ENCODE results near the gene BABAM2. TPM values are rescaled to one million over a fixed set of nuclear protein-coding genes. Genes with fewer than 3 reads are reported as not detected.
A peak's percentile ranks its signal among the peaks of the same experiment; 100 is the strongest.

The BABAM2 gene
- total and polyA plus RNA-seq, 2 of the 4 experiments (the other 2 are of a cell fraction): 20.9 to 23.1 TPM

GRCh38 chr2:28367667-28368356 is 477.3 kb downstream of the BABAM2 start:
- no peak overlapping the region for H4K5ac ChIP-seq (ENCODE audit: low read depth, low read length)
- DNase-seq (no peak), ATAC-seq (ENCODE audit: low read depth) (no peak)
- H4K8ac ChIP-seq (ENCODE audit: low read depth in 2 of 2, low read length in 2 of 2): no peak overlapping the region
- H2BK15ac ChIP-seq (ENCODE audit: low read depth, low read length): no peak overlapping the region
- dilution Hi-C loops (cut with HindIII; ENCODE audit: low sequenced_read_pairs, unreplicated experiment): no loop called here
- no peak overlapping the region for H3K23ac ChIP-seq (ENCODE audit: low read depth, low read length)
- no peak overlapping the region for H3K9ac ChIP-seq (ENCODE audit: low read depth, low read length)
- peaks cover 3% of the 10 kb centered on the region for H3K27me3 ChIP-seq (ENCODE audit: control insufficient read depth, insufficient read depth, low read length)
- H3K14ac ChIP-seq (replicated peaks; ENCODE audit: low read depth, low read length): no peak overlapping the region
- 67% methylated on average over 8 of the region's 19 CpGs; no CpG with 5 or more reads in 1 of the 2 experiments for WGBS, 2 experiments (ENCODE audit: extremely low coverage in 2 of 2, insufficient read length in 1 of 2)
- intact Hi-C loops (cut with micrococcal nuclease): no loop called here
- no peaks in the 10 kb centered on the region for H3K9me1 ChIP-seq (ENCODE audit: insufficient read depth, low read length)
- H3K4me3 ChIP-seq (ENCODE audit: insufficient read depth, low read depth, low read length): no peak overlapping the region
- H3K4me1 ChIP-seq (ENCODE audit: control insufficient read depth, insufficient read depth, low read length): peaks cover 2% of the 10 kb centered on the region; the same call in 1 of the 2 replicates
- no peak overlapping the region for H2BK120ac ChIP-seq (ENCODE audit: low read depth, low read length)
- H3K18ac ChIP-seq (ENCODE audit: low read depth, low read length): no peak overlapping the region
- no peak overlapping the region for H2AK9ac ChIP-seq (replicated peaks; ENCODE audit: low read depth, low read length, poor library complexity)
- H3K4me2 ChIP-seq (ENCODE audit: low read depth, low read length): no peak overlapping the region
- TF ChIP-seq USF2 (IDR thresholded peaks at IDR 0.05; ENCODE audit: low read depth, low read length) (no peak), CEBPB (IDR thresholded peaks at IDR 0.05; ENCODE audit: low read depth, low read length) (no peak), RCOR1 (IDR thresholded peaks at IDR 0.05; ENCODE audit: insufficient replicate concordance, low read length) (no peak), ELK1 (IDR thresholded peaks at IDR 0.05; ENCODE audit: borderline replicate concordance, low read depth, low read length) (no peak), BHLHE40 (IDR thresholded peaks at IDR 0.05; ENCODE audit: low read depth, low read length) (no peak), MAFK (IDR thresholded peaks at IDR 0.05; ENCODE audit: low read depth, low read length) (no peak), MXI1 (IDR thresholded peaks at IDR 0.05; ENCODE audit: borderline replicate concordance, low read depth, low read length) (no peak), POLR2A (IDR thresholded peaks at IDR 0.05; ENCODE audit: low read depth, low read length) (no peak), MAZ (IDR thresholded peaks at IDR 0.05; ENCODE audit: borderline replicate concordance, low read depth, low read length) (no peak), SMC3 (IDR thresholded peaks at IDR 0.05; ENCODE audit: low read depth, low read length) (no peak), CTCF (conservative IDR thresholded peaks at IDR 0.05; ENCODE audit: low read depth, low read length) (no peak), RAD21 (IDR thresholded peaks at IDR 0.05; ENCODE audit: low read length) (no peak), CHD1 (IDR thresholded peaks at IDR 0.05; ENCODE audit: low read depth, low read length) (no peak), NFE2L2 (IDR thresholded peaks at IDR 0.05; ENCODE audit: low read depth, low read length) (no peak), FOS (IDR thresholded peaks at IDR 0.05; ENCODE audit: low read depth, low read length) (no peak), RFX5 (IDR thresholded peaks at IDR 0.05; ENCODE audit: low read depth, low read length) (no peak)
- no peak overlapping the region for H3K56ac ChIP-seq (ENCODE audit: extremely low read depth, insufficient read depth, low read length)
- ChIA-PET POLR2A (ENCODE audit: unreplicated experiment) (no interaction called here), CTCF (no interaction called here)
- H3K27ac ChIP-seq (ENCODE audit: insufficient read depth, low read length): no peak overlapping the region
- no peaks in the 10 kb centered on the region for H4K20me1 ChIP-seq (ENCODE audit: insufficient read depth, low read length)
- H2BK5ac ChIP-seq (ENCODE audit: low read depth, low read length, poor library complexity, severe bottlenecking): no peak overlapping the region
- H3K4ac ChIP-seq (ENCODE audit: low read depth, low read length): no peak overlapping the region
- no TSS peak for BruUV-seq (replicated peaks)
- H2AK5ac ChIP-seq (ENCODE audit: low read depth, low read length): no peak overlapping the region
- H3K79me1 ChIP-seq (ENCODE audit: low read depth in 1 of 2, low read length in 2 of 2): no peaks in the 10 kb centered on the region
- peak overlapping the region; percentile 41 for H2AFZ ChIP-seq (replicated peaks; ENCODE audit: low read length, poor library complexity)
- H4K91ac ChIP-seq (ENCODE audit: insufficient read depth, low read depth, low read length): no peak overlapping the region
- no peaks in the 10 kb centered on the region for H3K9me3 ChIP-seq (ENCODE audit: control insufficient read depth, insufficient read depth, low read length)
- H3K36me3 ChIP-seq (ENCODE audit: control insufficient read depth, insufficient read depth, low read length): no peaks in the 10 kb centered on the region
- H2BK20ac ChIP-seq (ENCODE audit: low read depth, low read length): no peak overlapping the region
- in situ Hi-C loops (cut with MboI; ENCODE audit: low sequenced_read_pairs): no loop called here
